KOPT-K1 (cell line): ENCODE results near the gene NME4.
"Not testable (repeated sequence)": the region's sequence is repeated elsewhere in the genome, so short reads cannot be mapped to it uniquely, and the experiment has no call there.

Source experiments
- H3K27ac ChIP-seq: fragments of 200-600 bp; sonication (generic); 2 replicates; pipeline ENCODE4 v1.5.1; 2016; ENCODE audit warnings: antibody characterized with exemption, mild to moderate bottlenecking, low read depth, low read length; ENCODE audit not compliant: poor library complexity, severe bottlenecking
- H3K36me3 ChIP-seq: fragments of 200-600 bp; sonication (generic); 2 replicates; pipeline ENCODE4 v1.5.1; 2017; ENCODE audit warnings: antibody characterized with exemption, mild to moderate bottlenecking, low read length, moderate library complexity; ENCODE audit not compliant: insufficient read depth
- H3K9me3 ChIP-seq: fragments of 200-600 bp; sonication (generic); 2 replicates; pipeline ENCODE4 v1.5.1; 2017; ENCODE audit warnings: antibody characterized with exemption, low read length, mild to moderate bottlenecking; ENCODE audit not compliant: insufficient read depth, poor library complexity, severe bottlenecking

NME4 gene

GRCh38 chr16:415170-415498 is 18.1 kb downstream of the NME4 start:
- not testable (repeated sequence) for H3K36me3 ChIP-seq, H3K9me3 ChIP-seq, H3K27ac ChIP-seq

- not testable (repeated sequence) for H3K9me3 ChIP-seq, H3K27ac ChIP-seq, H3K36me3 ChIP-seq
Observed at GRCh38 chr16:422179-422578, 25.2 kb downstream of the NME4 start.

- Histone ChIP-seq H3K9me3 (no peaks in the 10 kb centered on the region), H3K27ac (no peak overlapping the region), H3K36me3 (no peaks in the 10 kb centered on the region)
Observed at GRCh38 chr16:424033-424622, 27.1 kb downstream of the NME4 start.

- Histone ChIP-seq H3K36me3 (no peaks in the 10 kb centered on the region), H3K27ac (peak overlapping the region; percentile 49), H3K9me3 (no peaks in the 10 kb centered on the region)
Observed at GRCh38 chr16:424623-425081, 27.7 kb downstream of the NME4 start.

- 0 out of 2 replicates have a peak, but pooled peaks cover 4% of the 10 kb centered on the region for H3K36me3 ChIP-seq
- H3K9me3 ChIP-seq = no peaks in the 10 kb centered on the region
- H3K27ac ChIP-seq = peak within 1 kb of the TSS; percentile 49
Observed at GRCh38 chr16:425082-425718, 28.2 kb downstream of the NME4 start, which contains the start of gene RAB11FIP3. Gene RAB11FIP3, plus strand, starts transcription at chr16:425649. Its CDS starts 358 bp downstream, at chr16:426007.

GRCh38 chr16:425740-426114 is 28.7 kb downstream of the NME4 start:
- Histone ChIP-seq H3K9me3 (no peaks in the 10 kb centered on the region), H3K36me3 (0 out of 2 replicates have a peak, but pooled peaks cover 4% of the 10 kb centered on the region), H3K27ac (peak overlapping the region; percentile 49)

- Histone ChIP-seq H3K9me3 (no peaks in the 10 kb centered on the region), H3K36me3 (0 out of 2 replicates have a peak, but pooled peaks cover 4% of the 10 kb centered on the region), H3K27ac (peak overlapping the region; percentile 49)
Observed at GRCh38 chr16:426115-426905, 29.3 kb downstream of the NME4 start.

GRCh38 chr16:426906-427249 is 29.9 kb downstream of the NME4 start:
- Histone ChIP-seq H3K9me3 (no peaks in the 10 kb centered on the region), H3K36me3 (0 out of 2 replicates have a peak, but pooled peaks cover 4% of the 10 kb centered on the region), H3K27ac (no peak overlapping the region)

- 0 out of 2 replicates have a peak, but pooled peaks cover 4% of the 10 kb centered on the region for H3K36me3 ChIP-seq
- no peak overlapping the region for H3K27ac ChIP-seq
- H3K9me3 ChIP-seq = no peaks in the 10 kb centered on the region
Observed at GRCh38 chr16:427250-427649, 30.3 kb downstream of the NME4 start.

GRCh38 chr16:430904-431303 is 33.9 kb downstream of the NME4 start:
- Histone ChIP-seq H3K36me3 (peaks cover 23% of the 10 kb centered on the region; the same call in 1 of the 2 replicates), H3K9me3 (no peaks in the 10 kb centered on the region), H3K27ac (no peak overlapping the region)

- Histone ChIP-seq H3K9me3 (no peaks in the 10 kb centered on the region), H3K27ac (no peak overlapping the region), H3K36me3 (peaks cover 12% of the 10 kb centered on the region; the same call in 1 of the 2 replicates)
Observed at GRCh38 chr16:440627-441026, 43.6 kb downstream of the NME4 start.

GRCh38 chr16:441447-441846 is 44.4 kb downstream of the NME4 start:
- H3K36me3 ChIP-seq = peaks cover 12% of the 10 kb centered on the region; the same call in 1 of the 2 replicates
- H3K27ac ChIP-seq = no peak overlapping the region
- no peaks in the 10 kb centered on the region for H3K9me3 ChIP-seq

GRCh38 chr16:442976-443375 is 46.0 kb downstream of the NME4 start:
- no peak overlapping the region for H3K27ac ChIP-seq

GRCh38 chr16:444027-444426 is 47.0 kb downstream of the NME4 start:
- Histone ChIP-seq H3K36me3 (peaks cover 12% of the 10 kb centered on the region; the same call in 1 of the 2 replicates), H3K27ac (no peak overlapping the region), H3K9me3 (no peaks in the 10 kb centered on the region)

More at GRCh38 chr16:442976-443375, 46.0 kb downstream of the NME4 start:
- Histone ChIP-seq H3K9me3 (no peaks in the 10 kb centered on the region), H3K36me3 (peaks cover 12% of the 10 kb centered on the region; the same call in 1 of the 2 replicates)

GRCh38 chr16:445566-445965 is 48.6 kb downstream of the NME4 start:
- H3K9me3 ChIP-seq = no peaks in the 10 kb centered on the region
- H3K27ac ChIP-seq = no peak overlapping the region
- peaks cover 12% of the 10 kb centered on the region; the same call in 1 of the 2 replicates for H3K36me3 ChIP-seq
